ENCODE data around the gene SENP5. TPM values are rescaled to one million over a fixed set of nuclear protein-coding genes. Genes with fewer than 3 reads are reported as not detected.
A peak's percentile ranks its signal among the peaks of the same experiment; 100 is the strongest.

SENP5 gene
- total RNA-seq, 1 donor from 2014 or later: 86.3 TPM

- no peak for DNase-seq
These were observed 100.8 kb downstream of the SENP5 start, which contains the start of gene PIGZ for GRCh38 chr3:196968233-196969133. TSS of gene PIGZ (minus strand) at chr3:196968833. CDS start at chr3:196952031, 16,802 bp downstream.

- peak; percentile 22 for DNase-seq
These were observed 101.5 kb downstream of the SENP5 start for GRCh38 chr3:196969134-196969659.

- no peak for DNase-seq
These were observed 102.2 kb downstream of the SENP5 start for GRCh38 chr3:196969660-196970546.

GRCh38 chr3:196970547-196971093, 102.9 kb downstream of the SENP5 start:
- no peak for DNase-seq

GRCh38 chr3:196971094-196971698, 103.5 kb downstream of the SENP5 start:
- DNase-seq: no peak

GRCh38 chr3:196974661-196975060, 106.9 kb downstream of the SENP5 start:
- DNase-seq: no peak

- no peak for DNase-seq
These were observed 107.6 kb downstream of the SENP5 start for GRCh38 chr3:196975349-196975748.

GRCh38 chr3:196976941-196977340, 109.2 kb downstream of the SENP5 start:
- DNase-seq: no peak

GRCh38 chr3:196979545-196979944, 111.8 kb downstream of the SENP5 start:
- DNase-seq: no peak

- DNase-seq: no peak
These were observed 113.9 kb downstream of the SENP5 start for GRCh38 chr3:196981657-196982056.

GRCh38 chr3:196983186-196983585, 115.5 kb downstream of the SENP5 start:
- no peak for DNase-seq

Other genes with a start within 250 kb of the SENP5 start
- gene NRROS, start 228.2 kb upstream of the SENP5 start, total RNA-seq: 1.2 TPM
- gene CEP19, start 155.7 kb upstream of the SENP5 start, total RNA-seq: 8.0 TPM
- gene PIGX, start 155.5 kb upstream of the SENP5 start, total RNA-seq: 46.6 TPM
- gene PAK2, start 128.1 kb upstream of the SENP5 start, total RNA-seq: 54.4 TPM
- gene NCBP2, start 74.6 kb downstream of the SENP5 start, total RNA-seq: 80.8 TPM
- gene PIGZ, start 100.9 kb downstream of the SENP5 start, total RNA-seq: 5.0 TPM
- 1.7 TPM for gene MELTF, start 161.9 kb downstream of the SENP5 start, total RNA-seq